Nasal cavity respiratory epithelium epithelial cell of viscerocranial mucosa (primary cell): ENCODE measurements around the gene USP7. TPM values are rescaled to one million over a fixed set of nuclear protein-coding genes. Genes with fewer than 3 reads are reported as not detected.

ENCODE experiments used
- total RNA-seq: library from RNA; depleted of rRNA; stranded (reverse); fragments of >200 nt; gene quantifications from 2 replicates; pipeline ENCODE4 v1.2.3, GENCODE V29; 2014

USP7 gene
- 81.3 and 98.4 TPM in 2 replicates for total RNA-seq

DNA sequence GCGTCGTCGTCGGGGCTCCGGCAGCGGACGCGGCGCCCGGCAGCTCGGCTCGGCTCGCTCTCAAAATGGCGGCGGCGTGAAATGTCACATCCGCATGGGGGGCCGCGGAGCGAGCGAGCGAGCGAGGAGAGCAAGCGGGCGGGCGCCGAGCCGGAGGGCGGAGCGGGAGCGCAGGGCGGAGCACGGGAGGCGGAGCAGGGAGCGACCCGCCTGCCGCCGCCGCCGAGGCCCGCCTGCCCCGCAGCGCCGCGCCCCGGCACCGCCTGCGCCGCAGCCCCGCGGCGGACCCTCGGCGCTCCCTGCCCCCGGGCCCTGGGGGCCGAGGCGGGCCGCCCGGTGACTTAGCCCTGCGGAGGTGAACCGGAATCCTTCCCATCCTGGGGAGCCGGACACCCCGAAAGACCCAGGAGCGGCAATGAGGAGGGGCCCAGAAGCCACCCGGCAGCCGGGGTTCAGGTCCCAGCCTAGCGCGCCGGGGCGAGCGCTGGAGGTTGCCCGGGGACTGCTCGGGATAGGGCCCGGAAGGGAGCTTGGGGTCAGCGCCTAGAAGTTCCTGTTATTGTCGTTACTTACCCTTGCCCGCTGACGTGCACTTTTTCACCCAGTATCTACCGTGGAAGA lies at the start of gene USP7:
Gene USP7, minus strand, starts transcription at position 86 of the 621 bp plus-strand sequence. CDS start 621 bp downstream, outside the sequence.

DNA sequence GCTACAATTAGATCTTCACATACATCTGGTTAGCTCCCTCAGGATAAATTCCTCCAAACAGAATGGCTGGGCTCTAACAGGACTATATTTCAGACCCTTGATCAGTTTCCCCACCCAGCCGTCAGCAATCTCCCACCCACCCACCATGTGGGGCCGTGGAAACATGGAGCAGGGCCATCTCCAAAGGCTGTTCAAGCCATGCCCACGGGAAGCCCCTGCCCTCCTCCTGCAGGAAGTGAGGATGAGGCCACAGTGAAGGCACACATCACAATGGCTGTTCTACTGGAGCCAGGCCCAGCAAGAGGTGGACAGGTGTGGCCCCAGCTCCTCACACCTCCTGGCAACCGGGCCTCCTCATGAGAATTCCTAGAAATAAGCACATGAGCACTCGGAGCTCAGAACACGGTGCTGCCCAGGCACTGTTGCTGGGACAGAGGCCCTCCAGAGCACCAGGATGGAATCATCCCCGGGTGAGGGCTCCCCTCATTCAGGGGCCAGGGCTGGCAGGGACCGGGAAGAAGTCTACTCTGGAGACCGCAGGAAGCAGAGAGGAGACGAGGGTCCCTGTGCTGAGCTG lies 81.6 kb downstream of the USP7 start, which contains the start of gene LITAFD:
Gene LITAFD, plus strand, starts transcription at position 311 of the 577 bp plus-strand sequence. CDS start 2,005 bp downstream, outside the sequence.

DNA sequence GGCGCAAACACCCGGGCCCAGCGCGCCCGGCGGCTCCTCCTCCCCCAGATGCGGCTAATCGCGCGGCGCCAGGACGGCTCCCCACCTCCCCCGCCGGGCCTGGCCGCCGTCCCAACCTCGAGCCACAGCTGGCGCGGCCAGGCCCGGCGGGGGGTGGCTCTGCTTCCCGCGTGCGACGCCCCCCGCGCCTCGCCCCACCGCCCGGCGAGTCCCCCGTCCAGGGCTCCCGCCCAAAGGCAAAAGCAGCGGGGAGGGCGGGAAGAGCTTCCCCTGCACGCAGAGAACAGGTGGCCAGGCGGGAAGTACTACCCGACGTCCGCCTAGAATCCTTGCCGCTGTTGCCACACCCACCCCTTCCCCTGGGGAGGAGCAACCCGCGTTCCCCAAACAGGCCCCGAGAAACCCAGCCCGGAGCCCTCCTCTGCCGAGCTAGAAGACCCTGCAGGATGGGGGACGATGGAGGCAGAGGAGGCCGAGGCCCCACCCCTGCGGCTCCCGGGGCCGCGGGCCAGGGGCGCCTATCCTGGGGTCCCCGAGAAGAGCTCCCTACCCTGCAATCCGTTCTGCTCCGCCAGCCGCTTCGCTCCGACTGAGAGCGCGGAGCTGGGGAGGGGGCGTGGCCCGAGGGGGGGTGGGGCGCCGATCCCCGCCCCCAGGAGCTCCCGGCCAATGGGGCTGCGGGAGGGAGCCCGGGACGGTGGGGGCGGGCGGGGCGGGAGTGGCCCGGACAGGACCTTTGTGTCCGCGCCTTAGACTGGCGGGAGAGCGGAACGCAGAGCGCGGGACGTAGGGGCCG lies 95.1 kb downstream of the USP7 start, which contains the start of gene CARHSP1:
Gene CARHSP1, minus strand, starts transcription at position 591 of the 796 bp plus-strand sequence. CDS start 9,678 bp downstream, outside the sequence.

Other genes starting within 250 kb of the USP7 start
- gene TMEM186, start 166.3 kb downstream of the USP7 start, total RNA-seq: 9.4 and 13.0 TPM in 2 replicates
- gene PMM2, start 166.1 kb downstream of the USP7 start, total RNA-seq: 24.3 and 36.9 TPM in 2 replicates
- gene CARHSP1, start 94.9 kb downstream of the USP7 start, total RNA-seq: 80.7 and 112 TPM in 2 replicates
- gene LITAFD, start 81.6 kb downstream of the USP7 start, total RNA-seq: not detected in 2 replicates
- 84.4 and 95.3 TPM in 2 replicates for gene HAPSTR1, start 127.7 kb upstream of the USP7 start, total RNA-seq